Activated naive CD4-positive, alpha-beta T cell treated with anti-CD3 and anti-CD28 coated beads, Interleukin-2, amount 50 U/mL, for 24 hours (primary cell): Measurements from ENCODE around the gene FOXA2.

ENCODE experiments used
- H3K27ac Mint-ChIP-seq: one replicate; pipeline ENCODE4 v1.8.0; 2021; ENCODE audit warnings: mild to moderate bottlenecking, mixed read lengths
- H3K27me3 Mint-ChIP-seq: one replicate; pipeline ENCODE4 v1.8.0; 2021; ENCODE audit warnings: mixed read lengths
- H3K36me3 Mint-ChIP-seq: one replicate; pipeline ENCODE4 v1.8.0; 2021; ENCODE audit warnings: mixed read lengths
- H3K4me1 Mint-ChIP-seq: one replicate; pipeline ENCODE4 v1.8.0; 2021; ENCODE audit warnings: mixed read lengths
- H3K4me3 Mint-ChIP-seq: one replicate; pipeline ENCODE4 v1.8.0; 2021; ENCODE audit warnings: mild to moderate bottlenecking, mixed read lengths
- H3K9me3 Mint-ChIP-seq: one replicate; pipeline ENCODE4 v1.8.0; 2021; ENCODE audit warnings: mixed read lengths

FOXA2 gene

DNA sequence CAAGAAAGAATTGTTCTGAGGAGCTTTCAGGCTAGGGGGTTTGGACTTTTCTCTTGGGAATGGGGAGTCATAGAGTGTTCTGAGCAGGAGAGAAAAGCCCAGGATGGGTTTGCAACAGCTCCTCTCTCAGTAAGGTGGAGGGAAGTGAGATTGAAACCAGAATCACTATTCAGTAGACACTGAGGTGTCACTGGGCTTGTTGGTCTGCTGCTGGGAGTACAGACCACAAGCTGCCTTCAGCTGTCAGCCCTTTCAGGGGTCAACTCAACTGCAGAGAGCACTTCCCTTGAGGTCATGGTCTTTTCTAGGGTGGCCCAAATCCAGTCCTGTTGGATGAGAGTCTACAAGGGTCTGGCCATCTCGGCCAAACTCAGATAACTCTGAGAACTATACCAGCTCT is 12.9 kb upstream of the FOXA2 start:
- no peaks in the 10 kb centered on the region for H3K36me3 Mint-ChIP-seq
- no peak overlapping the region for H3K27ac Mint-ChIP-seq
- peaks cover 7% of the 10 kb centered on the region for H3K27me3 Mint-ChIP-seq
- no peaks in the 10 kb centered on the region for H3K4me1 Mint-ChIP-seq
- no peak overlapping the region for H3K4me3 Mint-ChIP-seq
- no peaks in the 10 kb centered on the region for H3K9me3 Mint-ChIP-seq

GRCh38 chr20:22590662-22591061 is 6.3 kb upstream of the FOXA2 start:
- Mint-ChIP-seq H3K4me1 (no peaks in the 10 kb centered on the region), H3K27me3 (peaks cover 23% of the 10 kb centered on the region), H3K27ac (no peak overlapping the region), H3K4me3 (no peak overlapping the region), H3K9me3 (peaks cover 7% of the 10 kb centered on the region), H3K36me3 (peaks cover 3% of the 10 kb centered on the region)

GRCh38 chr20:22586645-22587310 is 2.4 kb upstream of the FOXA2 start:
- no peak overlapping the region for H3K27ac Mint-ChIP-seq
- peaks cover 3% of the 10 kb centered on the region for H3K36me3 Mint-ChIP-seq
- peaks cover 27% of the 10 kb centered on the region for H3K27me3 Mint-ChIP-seq

DNA sequence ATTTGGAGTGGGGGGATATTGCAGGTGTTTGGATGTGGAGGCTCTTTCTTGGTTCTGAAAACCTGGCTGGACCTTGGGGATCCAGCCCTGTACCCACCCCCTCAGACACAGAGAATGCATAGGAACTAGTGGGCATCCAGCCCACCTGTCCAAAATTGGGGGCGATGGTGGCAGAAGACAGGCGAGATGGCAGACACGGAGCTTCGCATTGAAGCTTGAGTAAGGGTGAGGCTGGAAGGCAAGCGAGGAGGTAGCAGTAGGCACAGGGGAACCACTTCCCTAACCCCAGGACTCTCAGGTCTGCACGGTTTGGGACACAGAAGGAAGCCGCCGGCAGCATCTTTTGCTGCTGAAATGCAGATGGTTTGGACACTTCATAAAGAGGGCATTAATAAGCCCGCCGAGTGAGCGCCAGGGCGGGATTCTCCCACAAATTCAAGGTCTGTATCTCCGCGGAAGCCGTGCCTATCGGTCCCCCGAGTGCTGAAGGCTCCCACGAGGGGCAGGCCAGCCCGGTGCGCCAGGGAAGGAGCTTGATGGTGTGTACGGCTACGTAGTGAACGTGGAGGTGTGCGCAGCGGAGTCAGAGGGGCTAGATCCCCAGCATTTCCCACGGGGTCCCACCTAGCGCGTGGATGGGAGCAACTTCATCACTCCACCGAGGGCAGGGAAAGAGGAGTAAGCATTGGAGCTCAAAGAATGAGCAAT is 1.6 kb upstream of the FOXA2 start:
- peaks cover 34% of the 10 kb centered on the region for H3K27me3 Mint-ChIP-seq
- peaks cover 3% of the 10 kb centered on the region for H3K36me3 Mint-ChIP-seq
- no peak overlapping the region for H3K27ac Mint-ChIP-seq

More at GRCh38 chr20:22586645-22587310, 2.4 kb upstream of the FOXA2 start:
- no peak overlapping the region for H3K4me3 Mint-ChIP-seq
- no peaks in the 10 kb centered on the region for H3K4me1 Mint-ChIP-seq
- H3K9me3 Mint-ChIP-seq = peaks cover 7% of the 10 kb centered on the region

GRCh38 chr20:22584922-22585785 is 782 bp upstream of the FOXA2 start:
- Mint-ChIP-seq H3K9me3 (peaks cover 7% of the 10 kb centered on the region), H3K4me3 (no peak overlapping the region), H3K36me3 (peaks cover 3% of the 10 kb centered on the region), H3K27me3 (peaks cover 42% of the 10 kb centered on the region), H3K4me1 (no peaks in the 10 kb centered on the region), H3K27ac (no peak overlapping the region)

More for the DNA sequence above, 1.6 kb upstream of the FOXA2 start:
- Mint-ChIP-seq H3K4me3 (no peak overlapping the region), H3K9me3 (peaks cover 7% of the 10 kb centered on the region), H3K4me1 (no peaks in the 10 kb centered on the region)

GRCh38 chr20:22583773-22584521 is 425 bp downstream of the FOXA2 start:
- peaks cover 3% of the 10 kb centered on the region for H3K36me3 Mint-ChIP-seq
- no peak overlapping the region for H3K4me3 Mint-ChIP-seq
- peaks cover 2% of the 10 kb centered on the region for H3K9me3 Mint-ChIP-seq
- no peak overlapping the region for H3K27ac Mint-ChIP-seq
- no peaks in the 10 kb centered on the region for H3K4me1 Mint-ChIP-seq
- peaks cover 40% of the 10 kb centered on the region for H3K27me3 Mint-ChIP-seq

- no peak overlapping the region for H3K27ac Mint-ChIP-seq
- no peak overlapping the region for H3K4me3 Mint-ChIP-seq
- no peaks in the 10 kb centered on the region for H3K4me1 Mint-ChIP-seq
- no peaks in the 10 kb centered on the region for H3K9me3 Mint-ChIP-seq
- peaks cover 3% of the 10 kb centered on the region for H3K36me3 Mint-ChIP-seq
- H3K27me3 Mint-ChIP-seq = peaks cover 41% of the 10 kb centered on the region
Observed at GRCh38 chr20:22582964-22583772, 1.2 kb downstream of the FOXA2 start.

DNA sequence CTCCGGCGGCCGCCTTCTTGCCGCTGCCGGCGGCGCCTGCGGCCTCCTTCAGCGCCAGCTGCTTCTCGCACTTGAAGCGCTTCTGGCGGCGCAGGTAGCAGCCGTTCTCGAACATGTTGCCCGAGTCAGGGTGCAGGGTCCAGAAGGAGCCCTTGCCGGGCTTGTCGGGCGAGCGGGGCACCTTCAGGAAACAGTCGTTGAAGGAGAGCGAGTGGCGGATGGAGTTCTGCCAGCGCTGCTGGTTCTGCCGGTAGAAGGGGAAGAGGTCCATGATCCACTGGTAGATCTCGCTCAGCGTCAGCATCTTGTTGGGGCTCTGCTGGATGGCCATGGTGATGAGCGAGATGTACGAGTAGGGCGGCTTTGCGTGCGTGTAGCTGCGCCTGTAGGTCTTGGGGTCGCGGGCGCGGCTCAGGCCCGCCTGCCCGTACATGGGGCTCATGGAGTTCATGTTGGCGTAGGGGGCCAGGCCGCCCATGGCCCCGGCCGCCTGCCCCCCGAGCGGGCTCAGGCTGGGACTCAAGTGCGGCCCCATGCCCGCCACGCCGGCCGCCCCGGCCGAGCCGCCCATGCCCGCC is 1.9 kb downstream of the FOXA2 start:
- Mint-ChIP-seq H3K27me3 (peaks cover 45% of the 10 kb centered on the region), H3K4me3 (no peak overlapping the region), H3K9me3 (no peaks in the 10 kb centered on the region), H3K36me3 (peaks cover 3% of the 10 kb centered on the region), H3K4me1 (no peaks in the 10 kb centered on the region), H3K27ac (no peak overlapping the region)

DNA sequence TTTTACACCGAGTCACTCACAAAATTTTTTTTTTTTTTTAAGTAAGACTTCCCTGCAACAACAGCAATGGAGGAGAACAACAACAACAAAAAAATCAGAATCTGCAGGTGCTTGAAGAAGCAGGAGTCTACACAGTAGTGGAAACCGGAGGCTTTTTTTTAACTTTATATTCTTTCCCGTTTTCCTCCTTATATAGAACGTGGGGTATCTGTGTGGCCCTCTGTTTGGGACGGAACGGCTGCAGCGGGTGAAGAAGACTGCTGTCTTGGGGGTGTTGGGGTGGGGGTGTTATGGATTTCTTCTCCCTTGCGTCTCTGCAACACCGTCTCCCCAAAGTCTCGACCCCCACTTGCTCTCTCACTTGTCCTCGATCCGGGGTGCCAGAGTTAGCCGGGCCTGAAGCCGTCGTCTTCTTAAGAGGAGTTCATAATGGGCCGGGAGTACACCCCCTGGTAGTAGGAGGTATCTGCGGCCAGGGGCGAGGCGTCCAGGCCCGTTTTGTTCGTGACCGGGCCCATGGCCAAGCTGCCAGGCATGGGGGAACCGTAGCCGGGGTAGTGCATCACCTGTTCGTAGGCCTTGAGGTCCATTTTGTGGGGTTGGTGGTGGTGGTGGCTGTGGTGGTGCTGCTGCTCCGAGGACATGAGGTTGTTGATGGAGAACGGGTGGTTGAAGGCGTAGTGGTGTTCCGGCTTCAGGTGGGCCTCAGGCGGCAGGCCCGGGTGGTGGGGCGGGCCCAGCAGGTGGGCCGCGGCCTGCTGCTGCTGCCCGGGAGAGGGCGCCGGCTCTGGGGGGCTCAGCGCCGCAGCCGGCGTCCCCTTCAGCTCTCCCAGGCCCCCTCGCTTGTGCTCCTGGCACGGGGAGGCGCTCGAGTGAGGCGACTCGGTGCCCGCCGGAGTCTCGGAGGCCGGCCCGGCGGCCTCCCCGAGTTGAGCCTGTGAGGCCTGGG is 2.7 kb downstream of the FOXA2 start:
- no peaks in the 10 kb centered on the region for H3K9me3 Mint-ChIP-seq
- H3K27ac Mint-ChIP-seq = no peak overlapping the region
- H3K36me3 Mint-ChIP-seq = peaks cover 3% of the 10 kb centered on the region
- peaks cover 42% of the 10 kb centered on the region for H3K27me3 Mint-ChIP-seq
- no peaks in the 10 kb centered on the region for H3K4me1 Mint-ChIP-seq
- H3K4me3 Mint-ChIP-seq = no peak overlapping the region

GRCh38 chr20:22579711-22580697 is 4.4 kb downstream of the FOXA2 start:
- Mint-ChIP-seq H3K27me3 (peaks cover 47% of the 10 kb centered on the region), H3K27ac (no peak overlapping the region), H3K4me1 (no peaks in the 10 kb centered on the region), H3K4me3 (no peak overlapping the region), H3K36me3 (peaks cover 2% of the 10 kb centered on the region), H3K9me3 (no peaks in the 10 kb centered on the region)

- Mint-ChIP-seq H3K27me3 (peaks cover 53% of the 10 kb centered on the region), H3K27ac (no peak overlapping the region), H3K4me3 (no peak overlapping the region), H3K9me3 (no peaks in the 10 kb centered on the region), H3K36me3 (peaks cover 2% of the 10 kb centered on the region), H3K4me1 (no peaks in the 10 kb centered on the region)
Observed at GRCh38 chr20:22579119-22579427, 5.3 kb downstream of the FOXA2 start.

GRCh38 chr20:22578221-22579118 is 5.9 kb downstream of the FOXA2 start:
- Mint-ChIP-seq H3K4me1 (no peaks in the 10 kb centered on the region), H3K27me3 (peaks cover 56% of the 10 kb centered on the region), H3K4me3 (no peak overlapping the region), H3K9me3 (no peaks in the 10 kb centered on the region), H3K27ac (no peak overlapping the region), H3K36me3 (peaks cover 2% of the 10 kb centered on the region)
